HL-60 (cell line): ENCODE data around the gene RPS14.

ENCODE experiments used
- GABPA ChIP-seq: IDR thresholded peaks from 2 replicates; pipeline ENCODE4 v1.6.1; 2012; ENCODE audit warnings: low read depth
- POLR2AphosphoS5 ChIP-seq: IDR thresholded peaks from 2 replicates; pipeline ENCODE4 v1.6.1; 2012; ENCODE audit warnings: low read depth
- SPI1 ChIP-seq: IDR thresholded peaks from 2 replicates; pipeline ENCODE4 v1.6.1; 2012; ENCODE audit warnings: low read depth, mild to moderate bottlenecking, borderline replicate concordance
- TF ChIP-seq, protein P1 (sequence below): IDR thresholded peaks from one replicate; pipeline ENCODE4 v1.5.1; 2011; ENCODE audit warnings: low read length, control low read depth, inconsistent platforms; ENCODE audit not compliant: insufficient read depth

DNA sequence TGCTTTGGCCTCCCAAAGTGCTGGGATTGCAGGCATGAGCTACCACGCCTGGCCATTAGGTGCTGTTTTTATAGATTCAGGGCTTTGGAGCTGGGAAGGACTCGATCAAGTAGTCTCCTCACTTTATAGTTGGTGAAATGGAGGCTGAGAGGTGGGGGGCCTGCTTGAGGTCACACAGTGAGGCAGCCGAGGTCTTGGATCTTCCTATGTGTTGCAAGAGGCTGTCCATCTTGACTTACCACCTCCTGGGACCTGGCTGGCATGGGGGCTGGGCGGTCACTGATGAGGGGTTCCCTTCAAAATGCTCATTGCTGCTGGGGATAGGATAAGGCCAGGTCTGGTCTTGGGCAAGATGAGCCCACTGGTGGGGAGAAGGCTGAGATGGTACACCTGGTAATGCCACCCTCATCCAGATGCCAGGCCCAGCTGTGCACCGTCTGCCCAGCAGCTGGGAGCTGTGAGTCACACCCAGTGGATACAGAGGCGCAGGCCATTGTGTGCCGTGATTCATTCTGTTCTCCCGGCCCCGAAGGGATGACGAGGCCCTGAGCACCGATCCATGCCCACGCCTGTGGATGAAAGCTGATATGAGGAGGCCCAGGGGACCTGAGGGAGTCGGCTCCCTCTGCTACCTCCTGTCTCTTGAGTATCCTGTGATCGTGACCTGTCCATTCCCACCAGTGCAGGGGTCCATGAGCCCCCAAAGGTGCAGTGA, 47.9 kb upstream of the RPS14 start:
- TF ChIP-seq, protein P1, sequence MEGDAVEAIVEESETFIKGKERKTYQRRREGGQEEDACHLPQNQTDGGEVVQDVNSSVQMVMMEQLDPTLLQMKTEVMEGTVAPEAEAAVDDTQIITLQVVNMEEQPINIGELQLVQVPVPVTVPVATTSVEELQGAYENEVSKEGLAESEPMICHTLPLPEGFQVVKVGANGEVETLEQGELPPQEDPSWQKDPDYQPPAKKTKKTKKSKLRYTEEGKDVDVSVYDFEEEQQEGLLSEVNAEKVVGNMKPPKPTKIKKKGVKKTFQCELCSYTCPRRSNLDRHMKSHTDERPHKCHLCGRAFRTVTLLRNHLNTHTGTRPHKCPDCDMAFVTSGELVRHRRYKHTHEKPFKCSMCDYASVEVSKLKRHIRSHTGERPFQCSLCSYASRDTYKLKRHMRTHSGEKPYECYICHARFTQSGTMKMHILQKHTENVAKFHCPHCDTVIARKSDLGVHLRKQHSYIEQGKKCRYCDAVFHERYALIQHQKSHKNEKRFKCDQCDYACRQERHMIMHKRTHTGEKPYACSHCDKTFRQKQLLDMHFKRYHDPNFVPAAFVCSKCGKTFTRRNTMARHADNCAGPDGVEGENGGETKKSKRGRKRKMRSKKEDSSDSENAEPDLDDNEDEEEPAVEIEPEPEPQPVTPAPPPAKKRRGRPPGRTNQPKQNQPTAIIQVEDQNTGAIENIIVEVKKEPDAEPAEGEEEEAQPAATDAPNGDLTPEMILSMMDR, result no peak
- TF ChIP-seq POLR2AphosphoS5 (no peak), SPI1 (no peak), GABPA (no peak)
